CD14-positive monocyte (primary cell): ENCODE data around the gene SUSD1. TPM values are rescaled to one million over a fixed set of nuclear protein-coding genes. Genes with fewer than 3 reads are reported as not detected.

Experiments
- DNase-seq, 3 donors: peaks; one replicate each; pipeline ENCODE4 v3.0.0-alpha.2; 2011 to 2022
- H2AFZ ChIP-seq: 2 replicates; pipeline ENCODE4 v1.6.0; 2012; ENCODE audit warnings: mild to moderate bottlenecking, low read depth, low read length, inconsistent platforms; ENCODE audit not compliant: insufficient read depth, poor library complexity, severe bottlenecking
- H3K27ac ChIP-seq, 2 donors: 1 replicate in 1 of 2; 2 replicates in 1 of 2; pipeline ENCODE4 v1.5.1; 2012 to 2013; ENCODE audit warnings: low read length in 2 of 2, control low read depth in 1 of 2, inconsistent platforms in 1 of 2, low read depth in 1 of 2, mild to moderate bottlenecking in 1 of 2
- H3K27me3 ChIP-seq, 2 donors: one replicate each; pipeline versions ENCODE4 v1.6.0 to v1.6.1; 2011 to 2013; ENCODE audit warnings: low read length in 2 of 2; ENCODE audit not compliant: control insufficient read depth in 2 of 2, insufficient read depth in 2 of 2
- H3K36me3 ChIP-seq, 2 donors: replicated peaks in 1 of 2; 1 replicate in 1 of 2; 2 replicates in 1 of 2; pipeline versions ENCODE4 v1.5.1 to v1.6.1; 2012 to 2013; ENCODE audit warnings: low read length in 2 of 2, control low read depth in 1 of 2, inconsistent platforms in 1 of 2, mild to moderate bottlenecking in 1 of 2; ENCODE audit not compliant: insufficient read depth in 2 of 2, control insufficient read depth in 1 of 2
- H3K4me1 ChIP-seq, 2 donors: 1 replicate in 1 of 2; 2 replicates in 1 of 2; pipeline versions ENCODE4 v1.5.1 to v1.6.1; 2012 to 2013; ENCODE audit warnings: low read length in 2 of 2, control low read depth in 1 of 2, inconsistent platforms in 1 of 2, mild to moderate bottlenecking in 1 of 2, moderate library complexity in 1 of 2; ENCODE audit not compliant: insufficient read depth in 2 of 2, control insufficient read depth in 1 of 2
- H3K4me2 ChIP-seq: replicated peaks from 2 replicates; pipeline ENCODE3; 2012; ENCODE audit warnings: low read length, moderate library complexity, mild to moderate bottlenecking; ENCODE audit not compliant: poor library complexity, severe bottlenecking; ENCODE audit errors: extremely low read depth
- H3K4me3 ChIP-seq, 3 experiments: fragments of 200-600 bp in 1 of 3; sonication (generic) in 1 of 3; replicated peaks in 1 of 3; 1 replicate in 2 of 3; 2 replicates in 1 of 3; pipeline ENCODE4 v1.5.1; 2011 to 2013; ENCODE audit warnings: low read length in 3 of 3, mild to moderate bottlenecking in 3 of 3, control low read depth in 2 of 3, low read depth in 2 of 3, inconsistent platforms in 1 of 3, moderate library complexity in 1 of 3
- H3K79me2 ChIP-seq: 2 replicates; pipeline ENCODE4 v1.6.0; 2012; ENCODE audit warnings: mild to moderate bottlenecking, control low read depth, inconsistent platforms, low read length, moderate library complexity; ENCODE audit not compliant: insufficient read depth
- H3K9ac ChIP-seq: 2 replicates; pipeline ENCODE4 v1.6.0; 2017; ENCODE audit warnings: low read length, mild to moderate bottlenecking; ENCODE audit not compliant: insufficient read depth, poor library complexity, severe bottlenecking
- H3K9me3 ChIP-seq, 2 donors: replicated peaks in 1 of 2; 1 replicate in 1 of 2; 2 replicates in 1 of 2; pipeline versions ENCODE4 v1.5.1 to v1.6.1; 2012 to 2013; ENCODE audit warnings: low read length in 2 of 2, control low read depth in 1 of 2; ENCODE audit not compliant: control insufficient read depth in 1 of 2, insufficient read depth in 1 of 2
- H4K20me1 ChIP-seq: 2 replicates; pipeline ENCODE4 v1.6.0; 2012; ENCODE audit warnings: mild to moderate bottlenecking, low read length, control low read depth, moderate library complexity; ENCODE audit not compliant: insufficient read depth
- H3K27ac Mint-ChIP-seq, 7 donors: one replicate each; pipeline ENCODE4 v1.8.0; 2020; ENCODE audit warnings: mild to moderate bottlenecking in 7 of 7, mixed read lengths in 7 of 7, moderate library complexity in 6 of 7, inconsistent platforms in 2 of 7
- H3K27me3 Mint-ChIP-seq, 3 donors: one replicate each; pipeline ENCODE4 v1.8.0; 2021 to 2022; ENCODE audit warnings: low read depth in 3 of 3, mild to moderate bottlenecking in 3 of 3, mixed read lengths in 3 of 3, moderate library complexity in 3 of 3, inconsistent platforms in 1 of 3
- H3K36me3 Mint-ChIP-seq, 2 donors: one replicate each; pipeline ENCODE4 v1.8.0; 2020; ENCODE audit warnings: mixed read lengths in 2 of 2, inconsistent platforms in 1 of 2, mild to moderate bottlenecking in 1 of 2
- H3K4me1 Mint-ChIP-seq: one replicate; pipeline ENCODE4 v1.8.0; 2020; ENCODE audit warnings: mild to moderate bottlenecking, mixed read lengths
- H3K4me3 Mint-ChIP-seq, 2 donors: one replicate each; pipeline ENCODE4 v1.8.0; 2020; ENCODE audit warnings: mild to moderate bottlenecking in 2 of 2, mixed read lengths in 2 of 2, moderate library complexity in 1 of 2
- H3K9me3 Mint-ChIP-seq, 7 donors: one replicate each; pipeline ENCODE4 v1.8.0; 2020 to 2022; ENCODE audit warnings: mixed read lengths in 7 of 7, mild to moderate bottlenecking in 6 of 7, moderate library complexity in 6 of 7, inconsistent platforms in 2 of 7
- WGBS: methylation state at CpG from one replicate; pipeline ENCODE4 v1.1.5; 2013; ENCODE audit warnings: missing lambda C conversion rate; ENCODE audit not compliant: insufficient coverage; 5-methylcytosine and 5-hydroxymethylcytosine counted together
- intact Hi-C, 2 donors: fragments of 100-400 bp; cut with micrococcal nuclease; formaldehyde crosslinking; loops; one replicate each; pipeline versions ENCODE4 v1.15.0 to v1.15.1; 2023
- polyA plus RNA-seq, 3 donors: library from polyadenylated mRNA; depleted of rRNA in 1 of 3; unstranded in 2 of 3; stranded (reverse) in 1 of 3; fragments of 300-500 nt in 2 of 3; fragments of >200 nt in 1 of 3; fragmentation: Illumina TruSeq in 2 of 3; gene quantifications; 1 replicate in 2 of 3; 2 replicates in 1 of 3; pipeline ENCODE4 v1.2.3, GENCODE V29; 2012 to 2021
- TF ChIP-seq, protein P1 (sequence below): fragments of 200-600 bp; IDR thresholded peaks from one replicate; pipeline ENCODE4 v1.8.0; 2022; ENCODE audit warnings: antibody characterized with exemption, mild to moderate bottlenecking

The SUSD1 gene
- polyA plus RNA-seq, 3 donors = 29.1 to 42.3 (median 30.9) TPM

- TF ChIP-seq, protein P1, sequence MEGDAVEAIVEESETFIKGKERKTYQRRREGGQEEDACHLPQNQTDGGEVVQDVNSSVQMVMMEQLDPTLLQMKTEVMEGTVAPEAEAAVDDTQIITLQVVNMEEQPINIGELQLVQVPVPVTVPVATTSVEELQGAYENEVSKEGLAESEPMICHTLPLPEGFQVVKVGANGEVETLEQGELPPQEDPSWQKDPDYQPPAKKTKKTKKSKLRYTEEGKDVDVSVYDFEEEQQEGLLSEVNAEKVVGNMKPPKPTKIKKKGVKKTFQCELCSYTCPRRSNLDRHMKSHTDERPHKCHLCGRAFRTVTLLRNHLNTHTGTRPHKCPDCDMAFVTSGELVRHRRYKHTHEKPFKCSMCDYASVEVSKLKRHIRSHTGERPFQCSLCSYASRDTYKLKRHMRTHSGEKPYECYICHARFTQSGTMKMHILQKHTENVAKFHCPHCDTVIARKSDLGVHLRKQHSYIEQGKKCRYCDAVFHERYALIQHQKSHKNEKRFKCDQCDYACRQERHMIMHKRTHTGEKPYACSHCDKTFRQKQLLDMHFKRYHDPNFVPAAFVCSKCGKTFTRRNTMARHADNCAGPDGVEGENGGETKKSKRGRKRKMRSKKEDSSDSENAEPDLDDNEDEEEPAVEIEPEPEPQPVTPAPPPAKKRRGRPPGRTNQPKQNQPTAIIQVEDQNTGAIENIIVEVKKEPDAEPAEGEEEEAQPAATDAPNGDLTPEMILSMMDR = no peak
- Histone ChIP-seq H3K4me2 (peak overlapping the region; percentile 91), H2AFZ (peak overlapping the region; percentile 73), H3K9me3 (no peaks in the 10 kb centered on the region), H3K4me3 (peak overlapping the region; percentile 40 to 79 (median 50)), H3K36me3 (peaks cover 0 to 4% of the 10 kb centered on the region in 2 donors), H3K9ac (peak overlapping the region; percentile 87), H3K27ac (peak overlapping the region; percentile 82 to 94), H4K20me1 (peaks cover 15% of the 10 kb centered on the region), H3K27me3 (no peaks in the 10 kb centered on the region), H3K4me1 (peaks cover 80 to 86% of the 10 kb centered on the region in 2 donors), H3K79me2 (peaks cover 51% of the 10 kb centered on the region)
- peaks cover 29 to 35% of the 10 kb centered on the region in 2 donors for H3K36me3 Mint-ChIP-seq
- intact Hi-C loops = loop anchor here (5.0 kb wide), 2 partner anchors 158 to 203 kb away; partner anchors contain the start of gene PTBP3 (in 1 of the 2)
- H3K4me3 Mint-ChIP-seq = peak overlapping the region; percentile 82 to 91
- H3K9me3 Mint-ChIP-seq = peaks cover 0 to 5% (median 0%) of the 10 kb centered on the region in 7 donors
- peak; percentile 83 to 89 (median 85) for DNase-seq
- 1% methylated on average over 31 of the region's 42 CpGs for WGBS
- peaks cover 85% of the 10 kb centered on the region for H3K4me1 Mint-ChIP-seq
- peaks cover 0 to 2% (median 0%) of the 10 kb centered on the region in 3 donors for H3K27me3 Mint-ChIP-seq
- H3K27ac Mint-ChIP-seq = peak overlapping the region; percentile 95 to 98 (median 98)
These were observed 704 bp downstream of the SUSD1 start for GRCh38 chr9:112174222-112174964.

DNA sequence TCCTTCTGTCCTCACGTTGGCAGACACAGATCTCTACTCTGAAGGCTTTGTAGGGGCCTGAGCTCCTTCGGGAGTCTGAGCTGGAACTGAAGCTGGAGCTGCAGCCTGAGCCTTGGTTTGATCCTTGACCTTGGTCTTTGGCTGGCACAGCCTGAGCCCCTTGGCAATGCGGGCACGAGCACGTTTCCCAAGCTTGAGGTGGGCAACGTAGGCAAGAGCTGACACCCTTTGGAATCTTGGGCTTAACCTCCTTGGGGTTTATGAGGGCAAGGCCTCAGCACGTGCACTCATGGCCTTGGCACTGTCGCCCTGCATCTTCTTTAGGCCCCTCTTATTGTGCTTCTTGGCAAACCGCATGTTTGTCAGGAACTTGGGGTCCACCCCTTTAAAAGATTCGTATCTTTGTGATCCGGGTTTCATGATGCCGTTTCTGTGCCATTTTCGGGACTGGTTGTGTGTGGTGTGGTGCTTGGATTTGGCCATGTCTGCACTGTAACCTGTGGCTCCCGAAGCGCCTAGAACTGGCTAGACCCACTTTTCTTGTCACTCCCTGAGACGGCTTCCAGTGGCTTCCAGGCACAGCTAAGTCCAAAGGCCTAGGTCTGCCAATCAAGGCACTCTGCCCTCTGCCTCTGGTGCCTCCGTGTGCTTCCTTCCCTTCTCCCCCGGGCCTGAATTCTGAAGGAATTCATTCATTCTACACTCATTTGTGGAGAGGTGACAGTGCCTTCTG is 1.4 kb downstream of the SUSD1 start:
- no peak for DNase-seq
- H3K27ac ChIP-seq = peak overlapping the region; percentile 82 to 94
- peak overlapping the region in 2 of 3 experiments; percentile 50 to 79 for H3K4me3 ChIP-seq
- H3K27me3 ChIP-seq = no peaks in the 10 kb centered on the region
- Mint-ChIP-seq H3K36me3 (peaks cover 35 to 43% of the 10 kb centered on the region in 2 donors), H3K4me1 (peaks cover 89% of the 10 kb centered on the region), H3K27me3 (peaks cover 0 to 2% (median 0%) of the 10 kb centered on the region in 3 donors), H3K27ac (peak overlapping the region; percentile 95 to 98 (median 98)), H3K4me3 (peak overlapping the region; percentile 82 to 91), H3K9me3 (peaks cover 0 to 5% (median 0%) of the 10 kb centered on the region in 7 donors)
- peak overlapping the region; percentile 87 for H3K9ac ChIP-seq
- TF ChIP-seq, protein P1 = no peak
- H4K20me1 ChIP-seq = peaks cover 22% of the 10 kb centered on the region
- H2AFZ ChIP-seq = peak overlapping the region; percentile 73
- intact Hi-C loops = loop anchor here (5.0 kb wide), 2 partner anchors 159 to 204 kb away; partner anchors contain the start of gene PTBP3 (in 1 of the 2)
- peaks cover 0 to 4% of the 10 kb centered on the region in 2 donors for H3K36me3 ChIP-seq
- 93% methylated on average over 16 of the region's 18 CpGs for WGBS
- H3K4me1 ChIP-seq = peaks cover 74 to 78% of the 10 kb centered on the region in 2 donors
- no peaks in the 10 kb centered on the region for H3K9me3 ChIP-seq
- peak overlapping the region; percentile 91 for H3K4me2 ChIP-seq
- peaks cover 59% of the 10 kb centered on the region for H3K79me2 ChIP-seq
